ENCODE results near the gene TOX2. TPM values are rescaled to one million over a fixed set of nuclear protein-coding genes. Genes with fewer than 3 reads are reported as not detected.

The TOX2 gene
- total RNA-seq, 1 donor from 2014 or later: 2.8 TPM

DNA sequence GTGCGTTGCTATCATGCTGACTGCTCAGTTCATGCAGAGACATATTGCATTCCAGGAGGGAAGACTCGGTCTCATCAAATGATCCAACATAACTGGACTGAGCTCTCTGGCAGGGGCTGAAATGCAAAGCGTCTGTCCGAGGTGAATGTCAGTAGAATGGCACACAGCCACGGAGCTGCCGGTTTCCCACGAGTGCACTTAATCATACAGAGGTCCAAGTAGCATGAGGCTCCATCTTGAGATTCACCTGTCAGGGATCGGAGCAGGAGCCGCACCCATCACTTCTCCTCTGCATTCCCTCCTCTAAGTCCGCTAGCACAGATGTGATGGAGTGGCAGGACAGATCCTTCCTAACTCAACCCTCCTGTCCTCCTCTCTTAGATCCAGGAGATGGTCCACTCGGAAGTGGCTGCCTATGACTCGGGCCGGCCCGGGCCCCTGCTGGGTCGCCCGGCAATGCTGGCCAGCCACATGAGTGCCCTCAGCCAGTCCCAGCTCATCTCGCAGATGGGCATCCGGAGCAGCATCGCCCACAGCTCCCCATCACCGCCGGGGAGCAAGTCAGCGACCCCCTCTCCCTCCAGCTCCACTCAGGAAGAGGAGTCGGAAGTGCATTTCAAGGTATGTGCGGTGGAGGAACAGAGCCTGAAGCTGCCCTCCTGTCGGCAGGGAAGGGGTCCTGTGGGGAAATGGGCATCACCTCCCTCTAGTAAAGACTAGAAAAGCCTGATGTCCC is 136.4 kb downstream of the TOX2 start:
- no peaks in the 10 kb centered on the region for H3K9me3 Mint-ChIP-seq (ENCODE audit: low read depth)
- no peaks in the 10 kb centered on the region for H3K4me1 Mint-ChIP-seq (ENCODE audit: low read depth)
- DNase-seq (ENCODE audit: low spot score, unreplicated experiment): peak; percentile 5
- TF ChIP-seq, protein P1, sequence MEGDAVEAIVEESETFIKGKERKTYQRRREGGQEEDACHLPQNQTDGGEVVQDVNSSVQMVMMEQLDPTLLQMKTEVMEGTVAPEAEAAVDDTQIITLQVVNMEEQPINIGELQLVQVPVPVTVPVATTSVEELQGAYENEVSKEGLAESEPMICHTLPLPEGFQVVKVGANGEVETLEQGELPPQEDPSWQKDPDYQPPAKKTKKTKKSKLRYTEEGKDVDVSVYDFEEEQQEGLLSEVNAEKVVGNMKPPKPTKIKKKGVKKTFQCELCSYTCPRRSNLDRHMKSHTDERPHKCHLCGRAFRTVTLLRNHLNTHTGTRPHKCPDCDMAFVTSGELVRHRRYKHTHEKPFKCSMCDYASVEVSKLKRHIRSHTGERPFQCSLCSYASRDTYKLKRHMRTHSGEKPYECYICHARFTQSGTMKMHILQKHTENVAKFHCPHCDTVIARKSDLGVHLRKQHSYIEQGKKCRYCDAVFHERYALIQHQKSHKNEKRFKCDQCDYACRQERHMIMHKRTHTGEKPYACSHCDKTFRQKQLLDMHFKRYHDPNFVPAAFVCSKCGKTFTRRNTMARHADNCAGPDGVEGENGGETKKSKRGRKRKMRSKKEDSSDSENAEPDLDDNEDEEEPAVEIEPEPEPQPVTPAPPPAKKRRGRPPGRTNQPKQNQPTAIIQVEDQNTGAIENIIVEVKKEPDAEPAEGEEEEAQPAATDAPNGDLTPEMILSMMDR (IDR thresholded peaks at IDR 0.05; ENCODE audit: unreplicated experiment): no peak
- no peaks in the 10 kb centered on the region for H3K36me3 Mint-ChIP-seq (ENCODE audit: insufficient read depth)
- no peaks in the 10 kb centered on the region for H3K27me3 Mint-ChIP-seq
- H3K4me3 Mint-ChIP-seq (ENCODE audit: low read depth): no peak overlapping the region
- no peak overlapping the region for H3K27ac Mint-ChIP-seq

DNA sequence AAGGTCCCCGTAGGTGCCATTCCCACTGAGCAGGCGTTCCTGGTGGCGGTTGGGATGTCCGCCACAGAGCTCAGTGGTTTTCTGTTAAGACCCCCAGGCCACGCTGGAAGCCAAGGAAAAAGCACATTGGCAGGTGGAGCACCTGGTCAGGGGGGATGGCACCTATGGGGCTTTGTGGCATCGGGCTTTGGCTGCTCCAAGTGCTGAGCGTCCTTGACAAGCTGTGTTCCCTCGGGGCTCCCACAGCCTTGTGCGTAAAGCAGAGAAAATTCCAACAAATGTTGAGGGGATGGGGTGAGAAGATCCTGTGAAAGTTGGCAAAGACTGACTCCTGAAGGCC is 137.0 kb downstream of the TOX2 start:
- Mint-ChIP-seq H3K27me3 (no peaks in the 10 kb centered on the region), H3K36me3 (ENCODE audit: insufficient read depth) (no peaks in the 10 kb centered on the region), H3K4me3 (ENCODE audit: low read depth) (no peak overlapping the region), H3K27ac (no peak overlapping the region), H3K4me1 (ENCODE audit: low read depth) (no peaks in the 10 kb centered on the region), H3K9me3 (ENCODE audit: low read depth) (no peaks in the 10 kb centered on the region)
- no peak for DNase-seq (ENCODE audit: low spot score, unreplicated experiment)
- TF ChIP-seq, protein P1 (IDR thresholded peaks at IDR 0.05; ENCODE audit: unreplicated experiment): no peak

GRCh38 chr20:44052166-44052565 is 137.5 kb downstream of the TOX2 start:
- no peaks in the 10 kb centered on the region for H3K36me3 Mint-ChIP-seq (ENCODE audit: insufficient read depth)
- H3K9me3 Mint-ChIP-seq (ENCODE audit: low read depth): no peaks in the 10 kb centered on the region
- H3K4me1 Mint-ChIP-seq (ENCODE audit: low read depth): no peaks in the 10 kb centered on the region
- no peak overlapping the region for H3K27ac Mint-ChIP-seq
- peak; percentile 6 for DNase-seq (ENCODE audit: low spot score, unreplicated experiment)
- TF ChIP-seq, protein P1 (IDR thresholded peaks at IDR 0.05; ENCODE audit: unreplicated experiment): no peak
- no peak overlapping the region for H3K4me3 Mint-ChIP-seq (ENCODE audit: low read depth)
- H3K27me3 Mint-ChIP-seq: no peaks in the 10 kb centered on the region

DNA sequence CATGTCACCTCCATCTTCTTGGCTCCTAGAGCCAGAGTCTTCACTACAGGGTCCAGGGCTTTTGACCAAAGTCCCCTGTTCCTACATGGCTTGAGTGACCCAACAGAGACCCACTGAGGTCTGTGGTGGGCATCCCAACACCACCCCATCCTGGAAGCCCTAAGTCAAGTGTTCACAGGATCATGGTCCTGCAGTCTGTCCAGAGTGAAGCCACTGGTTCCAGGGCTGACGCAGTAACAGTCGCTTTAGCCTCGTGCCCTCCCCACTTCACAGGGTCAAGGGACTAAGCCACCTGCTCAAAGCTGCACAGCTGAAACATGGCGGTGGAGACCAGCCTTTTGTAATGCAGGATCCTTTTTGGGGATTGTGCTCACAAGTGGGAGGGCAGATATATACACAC is 138.4 kb downstream of the TOX2 start:
- Mint-ChIP-seq H3K36me3 (ENCODE audit: insufficient read depth) (no peaks in the 10 kb centered on the region), H3K27ac (no peak overlapping the region), H3K4me1 (ENCODE audit: low read depth) (no peaks in the 10 kb centered on the region), H3K9me3 (ENCODE audit: low read depth) (no peaks in the 10 kb centered on the region), H3K4me3 (ENCODE audit: low read depth) (no peak overlapping the region), H3K27me3 (no peaks in the 10 kb centered on the region)
- DNase-seq (ENCODE audit: low spot score, unreplicated experiment): peak; percentile 5
- TF ChIP-seq, protein P1 (IDR thresholded peaks at IDR 0.05; ENCODE audit: unreplicated experiment): no peak

DNA sequence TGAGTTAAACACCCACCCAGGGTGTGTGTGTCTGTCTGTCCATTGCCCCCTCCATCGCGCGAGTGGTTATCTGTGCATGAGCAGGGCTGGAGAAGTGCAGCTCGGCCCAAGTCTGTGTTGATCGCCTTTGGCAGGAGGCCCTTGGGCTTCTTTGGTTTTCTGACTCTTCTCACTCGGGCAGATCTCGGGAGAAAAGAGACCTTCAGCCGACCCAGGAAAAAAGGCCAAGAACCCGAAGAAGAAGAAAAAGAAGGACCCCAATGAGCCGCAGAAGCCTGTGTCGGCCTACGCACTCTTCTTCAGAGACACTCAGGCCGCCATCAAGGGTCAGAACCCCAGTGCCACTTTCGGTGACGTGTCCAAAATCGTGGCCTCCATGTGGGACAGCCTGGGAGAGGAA is 139.5 kb downstream of the TOX2 start:
- H3K4me3 Mint-ChIP-seq (ENCODE audit: low read depth): no peak overlapping the region

More for the DNA sequence above, 139.5 kb downstream of the TOX2 start:
- H3K27ac Mint-ChIP-seq: no peak overlapping the region
- no peaks in the 10 kb centered on the region for H3K36me3 Mint-ChIP-seq (ENCODE audit: insufficient read depth)
- TF ChIP-seq, protein P1 (IDR thresholded peaks at IDR 0.05; ENCODE audit: unreplicated experiment): no peak
- DNase-seq (ENCODE audit: low spot score, unreplicated experiment): no peak
- H3K27me3 Mint-ChIP-seq: no peaks in the 10 kb centered on the region
- H3K9me3 Mint-ChIP-seq (ENCODE audit: low read depth): no peaks in the 10 kb centered on the region
- H3K4me1 Mint-ChIP-seq (ENCODE audit: low read depth): no peaks in the 10 kb centered on the region

Measured in progenitor cell of endocrine pancreas (in vitro differentiated cells).